Immature natural killer cell (primary cell): ENCODE data around the gene PRND. TPM values are rescaled to one million over a fixed set of nuclear protein-coding genes. Genes with fewer than 3 reads are reported as not detected.
"Not testable (repeated sequence)": the region's sequence is repeated elsewhere in the genome, so short reads cannot be mapped to it uniquely, and the experiment has no call there.

Source experiments
- DNase-seq, 3 donors: peaks; one replicate each; pipeline ENCODE4 v3.0.0; 2022; ENCODE audit warnings: mixed read lengths in 1 of 3
- H3K27ac Mint-ChIP-seq, 6 donors: one replicate each; pipeline ENCODE4 v1.8.0; 2020; ENCODE audit warnings: mixed read lengths in 6 of 6, mild to moderate bottlenecking in 5 of 6, inconsistent platforms in 4 of 6, moderate library complexity in 3 of 6
- H3K27me3 Mint-ChIP-seq, 3 donors: one replicate each; pipeline ENCODE4 v1.8.0; 2020 to 2021; ENCODE audit warnings: low read depth in 3 of 3, mild to moderate bottlenecking in 3 of 3, mixed read lengths in 3 of 3, moderate library complexity in 3 of 3, inconsistent platforms in 1 of 3
- H3K36me3 Mint-ChIP-seq, 3 donors: one replicate each; pipeline ENCODE4 v1.8.0; 2020; ENCODE audit warnings: mixed read lengths in 3 of 3, inconsistent platforms in 2 of 3, mild to moderate bottlenecking in 2 of 3
- H3K4me1 Mint-ChIP-seq, 2 donors: one replicate each; pipeline ENCODE4 v1.8.0; 2020; ENCODE audit warnings: inconsistent platforms in 2 of 2, mild to moderate bottlenecking in 2 of 2, mixed read lengths in 2 of 2, moderate library complexity in 1 of 2
- H3K4me3 Mint-ChIP-seq, 5 donors: one replicate each; pipeline ENCODE4 v1.8.0; 2020; ENCODE audit warnings: mild to moderate bottlenecking in 5 of 5, mixed read lengths in 5 of 5, inconsistent platforms in 3 of 5, moderate library complexity in 3 of 5
- H3K9me3 Mint-ChIP-seq, 6 donors: one replicate each; pipeline ENCODE4 v1.8.0; 2020; ENCODE audit warnings: mild to moderate bottlenecking in 6 of 6, mixed read lengths in 6 of 6, inconsistent platforms in 4 of 6, moderate library complexity in 3 of 6
- polyA plus RNA-seq, 3 donors: library from polyadenylated mRNA; unstranded; fragments of 300-500 nt; fragmentation: Illumina TruSeq; gene quantifications; one replicate each; pipeline ENCODE4 v1.2.3, GENCODE V29; 2021

PRND gene
- polyA plus RNA-seq, 3 donors from 2014 or later = not detected

DNA sequence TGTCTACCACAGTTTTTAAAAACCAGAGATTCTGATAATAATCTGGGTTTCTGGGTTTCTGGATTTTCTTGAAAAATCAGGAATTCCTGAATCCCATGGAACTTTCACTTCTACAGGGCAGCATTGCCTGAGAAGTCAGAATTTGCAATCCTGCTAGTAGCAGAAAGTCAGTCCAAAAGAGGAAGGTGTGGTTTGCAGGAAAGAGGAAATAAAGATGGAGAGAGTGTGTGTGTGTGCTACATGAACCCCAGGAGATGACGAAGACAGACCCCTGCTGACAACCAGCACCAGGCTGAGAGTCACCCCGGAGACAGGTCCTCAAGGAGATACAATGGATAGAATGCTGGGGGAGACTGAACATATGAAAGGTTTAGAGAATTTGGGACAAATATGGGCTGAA is 44.9 kb downstream of the PRND start:
- Mint-ChIP-seq H3K27ac (no peak overlapping the region), H3K4me3 (no peak overlapping the region), H3K36me3 (peaks cover 0 to 8% (median 7%) of the 10 kb centered on the region in 3 donors), H3K9me3 (peaks cover 4 to 14% (median 11%) of the 10 kb centered on the region in 6 donors), H3K27me3 (peaks cover 0 to 4% (median 3%) of the 10 kb centered on the region in 3 donors), H3K4me1 (peaks cover 0 to 1% of the 10 kb centered on the region in 2 donors)
- DNase-seq = no peak

DNA sequence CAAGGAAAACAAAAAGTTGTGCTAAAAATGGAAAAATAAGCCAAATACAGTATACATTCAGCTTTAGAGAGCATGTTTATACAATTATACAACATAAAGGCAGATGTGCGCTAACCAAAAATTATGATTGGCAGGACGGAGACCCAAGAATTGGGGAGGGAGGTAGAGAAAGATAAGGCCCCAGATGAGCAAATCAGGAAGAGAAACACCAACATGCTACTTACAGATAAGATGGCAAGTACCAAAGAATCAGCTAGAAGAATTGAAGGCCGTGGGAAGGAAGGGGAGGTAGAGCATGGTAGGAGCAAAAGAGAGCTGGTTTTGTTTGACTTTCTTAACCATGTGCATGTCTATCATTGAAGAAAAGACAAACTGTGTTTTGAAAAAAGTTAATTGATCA is 45.4 kb downstream of the PRND start:
- H3K4me3 Mint-ChIP-seq = no peak overlapping the region
- H3K4me1 Mint-ChIP-seq = no peaks in the 10 kb centered on the region
- no peak for DNase-seq
- H3K36me3 Mint-ChIP-seq = peaks cover 2 to 9% (median 8%) of the 10 kb centered on the region in 3 donors
- H3K27ac Mint-ChIP-seq = no peak overlapping the region
- H3K27me3 Mint-ChIP-seq = peaks cover 0 to 4% (median 3%) of the 10 kb centered on the region in 3 donors
- peaks cover 4 to 16% (median 15%) of the 10 kb centered on the region in 6 donors for H3K9me3 Mint-ChIP-seq

DNA sequence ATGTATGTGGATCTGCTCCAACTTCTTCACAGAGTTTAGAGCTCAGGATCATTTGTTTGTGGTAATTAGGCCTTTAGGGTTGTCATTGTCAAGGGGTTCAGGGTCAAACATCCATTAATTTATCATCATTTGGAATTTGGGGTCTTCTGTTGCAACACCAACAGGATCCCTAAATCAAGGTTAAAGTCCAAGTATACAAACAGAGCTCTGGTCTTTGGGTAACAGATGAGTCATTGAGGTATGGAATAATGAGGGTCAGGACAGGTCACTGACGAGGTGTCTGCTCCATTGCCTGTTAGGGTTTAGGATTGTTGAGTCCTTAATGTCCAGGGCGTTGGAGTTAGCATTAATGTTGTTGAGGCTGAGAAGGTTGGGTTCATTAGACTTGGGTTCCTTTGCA is 47.6 kb downstream of the PRND start:
- Mint-ChIP-seq H3K9me3 (peaks cover 4 to 24% (median 22%) of the 10 kb centered on the region in 6 donors), H3K36me3 (peaks cover 4 to 18% (median 8%) of the 10 kb centered on the region in 3 donors), H3K27ac (no peak overlapping the region), H3K4me3 (no peak overlapping the region), H3K4me1 (no peaks in the 10 kb centered on the region), H3K27me3 (peaks cover 0 to 6% (median 5%) of the 10 kb centered on the region in 3 donors)
- DNase-seq = no peak

DNA sequence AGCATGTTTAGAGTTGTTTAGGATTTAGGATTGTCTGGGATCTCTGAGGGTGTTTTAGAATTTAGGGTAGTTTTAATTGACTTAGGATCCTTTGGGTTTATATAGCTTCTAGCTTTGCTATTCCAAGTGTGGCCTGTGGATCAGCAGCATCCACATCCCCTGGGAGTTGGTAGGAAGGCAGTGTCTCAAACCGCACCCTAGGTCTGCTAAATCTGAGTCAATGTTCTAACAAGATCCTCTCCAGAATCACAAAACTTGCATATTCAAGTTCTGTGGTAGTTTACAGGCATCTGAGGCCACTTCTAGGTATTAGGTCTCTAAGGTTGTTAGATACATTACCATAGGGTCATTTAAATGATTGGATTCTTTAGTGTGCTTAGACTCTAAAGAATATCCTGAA is 48.3 kb downstream of the PRND start:
- no peak for DNase-seq
- no peak overlapping the region for H3K27ac Mint-ChIP-seq
- peaks cover 0 to 6% (median 5%) of the 10 kb centered on the region in 3 donors for H3K27me3 Mint-ChIP-seq
- no peaks in the 10 kb centered on the region for H3K4me1 Mint-ChIP-seq
- H3K4me3 Mint-ChIP-seq = no peak overlapping the region
- peaks cover 4 to 18% (median 8%) of the 10 kb centered on the region in 3 donors for H3K36me3 Mint-ChIP-seq
- peaks cover 4 to 24% (median 22%) of the 10 kb centered on the region in 6 donors for H3K9me3 Mint-ChIP-seq

DNA sequence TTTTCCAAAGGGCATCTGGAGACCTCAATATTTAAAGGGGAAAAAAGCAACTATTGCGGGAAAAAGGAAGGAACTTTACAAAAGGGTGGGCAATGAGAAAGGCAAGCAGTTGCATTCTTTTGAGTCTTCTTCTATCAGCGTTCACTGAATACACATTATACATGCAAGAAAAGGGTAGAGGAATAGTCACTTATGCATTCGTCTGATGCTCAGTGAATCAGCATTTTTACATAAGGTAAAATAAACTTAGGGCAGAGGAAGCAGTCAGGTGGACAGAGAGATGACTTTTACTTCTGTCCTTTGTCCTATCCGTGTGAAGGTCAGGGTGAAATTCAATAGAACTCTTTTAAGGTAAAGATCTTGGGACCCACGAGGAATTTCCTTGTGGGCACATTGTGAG is 49.3 kb downstream of the PRND start:
- no peak for DNase-seq
- Mint-ChIP-seq H3K4me1 (no peaks in the 10 kb centered on the region), H3K36me3 (peaks cover 4 to 18% (median 8%) of the 10 kb centered on the region in 3 donors), H3K9me3 (peaks cover 4 to 24% (median 22%) of the 10 kb centered on the region in 6 donors), H3K27ac (no peak overlapping the region), H3K4me3 (no peak overlapping the region), H3K27me3 (peaks cover 0 to 6% (median 5%) of the 10 kb centered on the region in 3 donors)

DNA sequence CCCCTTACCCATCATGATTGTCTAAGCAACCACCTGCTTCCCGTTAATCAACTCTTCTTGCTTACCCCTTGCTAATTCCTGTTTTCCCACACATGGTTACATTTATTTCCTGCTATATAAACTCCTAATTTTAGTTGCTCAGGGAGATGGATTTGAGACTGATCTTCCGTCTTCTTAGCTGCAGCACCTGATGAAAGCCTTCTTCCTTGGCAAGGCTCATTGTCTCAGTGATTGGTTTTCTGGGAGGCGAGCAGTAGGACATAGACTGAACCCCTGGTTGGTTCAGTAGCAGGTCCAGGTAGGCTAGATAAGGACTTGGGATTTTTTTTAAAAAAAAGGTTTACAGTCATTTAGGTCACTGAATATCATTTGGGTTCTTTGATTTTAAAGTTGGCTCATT is 50.4 kb downstream of the PRND start:
- no peak for DNase-seq
- H3K36me3 Mint-ChIP-seq = peaks cover 4 to 18% (median 8%) of the 10 kb centered on the region in 3 donors
- H3K27me3 Mint-ChIP-seq = peaks cover 0 to 8% (median 8%) of the 10 kb centered on the region in 3 donors
- H3K9me3 Mint-ChIP-seq = peaks cover 4 to 24% (median 22%) of the 10 kb centered on the region in 6 donors
- no peak overlapping the region for H3K27ac Mint-ChIP-seq
- H3K4me3 Mint-ChIP-seq = no peak overlapping the region
- no peaks in the 10 kb centered on the region for H3K4me1 Mint-ChIP-seq

DNA sequence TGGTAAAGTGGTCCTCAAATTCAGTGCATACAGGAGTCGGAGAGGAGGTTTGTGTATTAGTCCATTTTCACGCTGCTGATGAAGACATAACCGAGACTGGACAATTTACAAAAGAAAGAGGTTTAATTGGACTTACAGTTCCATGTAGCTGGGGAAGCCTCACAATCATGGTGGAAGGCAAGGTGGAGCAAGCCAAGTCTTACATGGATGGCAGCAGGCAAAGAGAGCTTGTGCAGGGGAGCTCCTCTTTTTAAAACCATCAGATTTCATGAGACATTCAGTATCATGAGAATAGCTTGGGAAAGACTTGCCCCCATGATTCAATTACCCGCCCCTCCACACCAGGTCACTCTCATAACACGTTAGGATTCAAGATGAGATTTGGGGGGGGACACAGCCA is 51.3 kb downstream of the PRND start:
- not testable (repeated sequence) for H3K4me1 Mint-ChIP-seq, H3K27ac Mint-ChIP-seq, DNase-seq, H3K4me3 Mint-ChIP-seq, H3K27me3 Mint-ChIP-seq
- Mint-ChIP-seq H3K9me3 (peaks cover 4 to 24% (median 22%) of the 10 kb centered on the region in 6 donors), H3K36me3 (peaks cover 4 to 18% (median 8%) of the 10 kb centered on the region in 3 donors)

DNA sequence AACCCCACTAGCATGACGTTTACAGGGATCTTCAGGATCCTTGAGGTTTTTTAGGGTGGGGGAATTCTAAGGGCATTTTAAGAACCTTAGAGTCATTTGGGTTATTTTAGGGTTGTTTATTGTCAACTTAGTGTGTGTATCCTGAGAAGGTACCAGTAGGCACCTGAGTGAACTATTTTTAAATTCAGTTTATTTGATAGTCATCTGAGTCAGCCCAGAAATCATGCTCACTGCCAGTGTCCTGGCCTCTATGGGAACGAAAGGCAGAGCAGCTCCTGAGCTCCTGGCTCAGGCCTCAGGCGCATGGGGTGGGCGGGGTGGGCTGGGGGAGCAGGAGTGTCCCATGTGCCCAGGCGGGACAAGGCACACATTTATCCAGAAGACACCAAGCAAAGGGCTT is 52.0 kb downstream of the PRND start:
- Mint-ChIP-seq H3K4me1 (no peaks in the 10 kb centered on the region), H3K4me3 (no peak overlapping the region), H3K36me3 (peaks cover 4 to 18% (median 8%) of the 10 kb centered on the region in 3 donors)

DNA sequence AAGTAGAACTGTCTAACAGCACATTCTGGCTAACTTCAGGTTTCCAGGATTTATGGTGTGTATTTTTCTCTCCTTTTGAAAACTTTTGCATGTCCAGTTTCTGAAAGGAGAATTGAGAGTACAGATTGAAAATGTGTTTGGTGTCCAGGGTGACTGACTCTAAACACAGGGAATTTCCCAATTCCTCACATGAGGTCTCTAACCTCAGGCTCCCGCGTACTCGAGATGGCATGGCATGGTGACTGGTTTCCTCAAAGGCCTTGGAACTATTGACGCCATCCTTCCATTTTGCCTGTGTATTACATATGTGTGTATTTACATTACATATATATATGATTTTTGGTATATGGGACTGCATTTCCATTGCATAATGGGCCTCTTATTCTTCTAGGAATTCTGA is 52.5 kb downstream of the PRND start:
- Mint-ChIP-seq H3K27me3 (peaks cover 0 to 7% (median 6%) of the 10 kb centered on the region in 3 donors), H3K36me3 (peaks cover 4 to 18% (median 8%) of the 10 kb centered on the region in 3 donors), H3K27ac (no peak overlapping the region), H3K4me1 (no peaks in the 10 kb centered on the region), H3K4me3 (no peak overlapping the region), H3K9me3 (peaks cover 4 to 24% (median 22%) of the 10 kb centered on the region in 6 donors)
- DNase-seq = no peak

More for the DNA sequence above, 52.0 kb downstream of the PRND start:
- no peak for DNase-seq
- Mint-ChIP-seq H3K9me3 (peaks cover 4 to 24% (median 22%) of the 10 kb centered on the region in 6 donors), H3K27me3 (peaks cover 0 to 8% (median 6%) of the 10 kb centered on the region in 3 donors), H3K27ac (no peak overlapping the region)

DNA sequence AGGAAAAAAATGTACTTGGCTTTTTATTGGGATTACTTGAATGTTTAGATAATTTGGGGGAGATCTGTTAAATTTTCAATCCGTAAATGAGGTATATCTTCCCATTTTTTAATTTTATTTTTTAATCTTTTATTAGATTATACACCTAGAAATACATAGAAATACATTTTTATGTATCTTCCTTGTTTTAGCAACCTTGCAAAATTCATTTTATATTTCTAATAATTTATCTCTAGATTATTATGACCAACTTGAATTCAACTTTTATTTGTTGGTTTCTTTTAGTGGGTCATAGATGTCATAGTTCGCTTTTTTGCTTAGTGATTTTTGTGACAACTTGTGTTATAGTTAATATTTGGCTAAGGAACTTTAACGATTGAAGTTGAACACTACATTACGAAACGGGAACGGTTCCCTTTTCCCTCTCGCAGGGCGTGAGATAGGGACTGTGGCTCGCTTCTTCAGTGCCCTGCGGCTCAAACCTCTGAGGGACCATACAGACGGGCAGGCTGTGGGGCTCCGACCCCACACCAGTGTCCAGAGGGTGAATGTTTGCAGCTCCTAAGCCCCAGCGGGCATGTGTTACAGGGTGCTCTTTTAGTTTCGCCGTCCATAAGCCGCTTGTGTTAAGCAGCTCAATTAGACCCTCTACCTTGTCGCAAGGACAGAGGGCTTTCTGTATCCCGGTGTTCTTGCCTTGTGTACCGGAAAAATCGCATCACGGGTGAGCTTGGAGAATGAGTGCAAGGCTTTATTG is 53.8 kb downstream of the PRND start:
- Mint-ChIP-seq H3K27me3 (peaks cover 0 to 6% (median 5%) of the 10 kb centered on the region in 3 donors), H3K36me3 (peaks cover 4 to 18% (median 8%) of the 10 kb centered on the region in 3 donors), H3K9me3 (peaks cover 4 to 24% (median 20%) of the 10 kb centered on the region in 6 donors), H3K27ac (no peak overlapping the region), H3K4me3 (no peak overlapping the region), H3K4me1 (no peaks in the 10 kb centered on the region)
- no peak for DNase-seq

DNA sequence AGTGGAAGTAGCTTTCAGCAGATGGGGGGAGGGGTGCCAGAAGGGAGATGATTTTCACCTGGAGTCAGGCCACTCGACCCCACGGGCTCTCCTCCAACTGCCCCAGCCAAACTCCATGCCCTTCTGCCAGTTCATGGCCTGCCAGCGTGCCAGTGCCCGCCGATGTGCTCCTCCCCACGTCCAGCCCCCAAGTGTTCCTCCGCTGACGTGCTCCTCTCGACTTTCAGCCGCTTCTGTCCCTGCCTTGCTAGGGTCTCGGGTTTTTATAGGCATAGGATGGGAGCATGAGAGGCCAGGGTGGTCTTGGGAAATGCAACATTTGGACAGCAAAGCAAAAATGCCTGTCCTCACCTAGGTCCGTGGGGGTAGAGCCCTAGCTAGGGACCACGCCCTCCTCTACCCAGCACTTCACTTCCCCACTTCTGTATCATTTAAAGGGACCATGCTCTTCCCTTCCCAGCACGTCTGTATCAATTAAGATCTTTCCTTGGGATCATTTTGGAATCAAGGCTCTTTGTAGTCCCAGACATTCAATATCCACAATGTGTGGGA is 54.4 kb downstream of the PRND start:
- peaks cover 4 to 15% (median 5%) of the 10 kb centered on the region in 3 donors for H3K36me3 Mint-ChIP-seq
- DNase-seq = no peak
- H3K27me3 Mint-ChIP-seq = peaks cover 0 to 6% (median 5%) of the 10 kb centered on the region in 3 donors
- H3K4me3 Mint-ChIP-seq = peak overlapping the region in 1 of 5 donors; percentile 44
- H3K9me3 Mint-ChIP-seq = peaks cover 4 to 19% (median 15%) of the 10 kb centered on the region in 6 donors
- H3K27ac Mint-ChIP-seq = no peak overlapping the region
- no peaks in the 10 kb centered on the region for H3K4me1 Mint-ChIP-seq
